GM10847 (cell line): ENCODE measurements around the gene GABARAP.

ENCODE experiments used
- POLR2A ChIP-seq: IDR thresholded peaks from 2 replicates; pipeline ENCODE4 v1.6.1; 2011; ENCODE audit not compliant: insufficient read length; ENCODE audit errors: extremely low read depth

GABARAP gene

DNA sequence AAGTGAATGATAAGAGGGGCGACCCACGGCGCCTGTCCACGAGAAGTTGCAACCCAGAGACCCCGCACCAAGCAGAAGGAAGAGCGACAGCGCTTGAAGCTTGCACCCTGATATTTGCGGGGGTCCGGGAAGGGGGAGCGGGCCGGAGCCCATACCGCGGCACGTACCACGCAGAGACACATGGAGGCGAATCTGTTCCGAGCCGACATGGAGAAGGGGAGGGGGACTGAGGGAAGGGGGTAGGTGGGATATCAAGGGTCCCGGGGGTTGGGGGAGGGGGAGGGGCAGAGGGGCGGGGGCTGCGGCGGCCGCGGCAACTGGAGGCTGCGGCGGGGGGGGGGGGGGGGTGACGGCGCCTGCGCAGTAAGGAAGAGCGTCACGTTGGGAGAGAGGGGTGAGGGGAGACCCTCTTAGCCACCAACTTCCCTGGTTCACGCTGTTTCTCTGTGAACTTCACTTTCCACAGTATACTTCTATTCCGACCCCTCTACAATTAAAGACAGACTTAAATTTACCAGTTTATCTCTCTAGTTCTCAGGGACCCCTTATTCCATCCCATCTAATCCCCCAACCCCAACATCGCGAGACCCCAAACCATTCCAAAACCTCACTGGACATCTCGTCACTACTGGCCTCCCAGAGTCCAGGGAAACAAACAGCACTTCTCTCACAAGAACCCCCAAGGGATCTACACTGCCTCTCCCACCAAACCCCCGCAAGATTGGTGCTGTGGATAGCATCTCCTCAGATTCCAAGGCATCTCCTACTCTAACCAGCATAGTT, 30.6 kb downstream of the GABARAP start:
- TF ChIP-seq POLR2A: no peak

DNA sequence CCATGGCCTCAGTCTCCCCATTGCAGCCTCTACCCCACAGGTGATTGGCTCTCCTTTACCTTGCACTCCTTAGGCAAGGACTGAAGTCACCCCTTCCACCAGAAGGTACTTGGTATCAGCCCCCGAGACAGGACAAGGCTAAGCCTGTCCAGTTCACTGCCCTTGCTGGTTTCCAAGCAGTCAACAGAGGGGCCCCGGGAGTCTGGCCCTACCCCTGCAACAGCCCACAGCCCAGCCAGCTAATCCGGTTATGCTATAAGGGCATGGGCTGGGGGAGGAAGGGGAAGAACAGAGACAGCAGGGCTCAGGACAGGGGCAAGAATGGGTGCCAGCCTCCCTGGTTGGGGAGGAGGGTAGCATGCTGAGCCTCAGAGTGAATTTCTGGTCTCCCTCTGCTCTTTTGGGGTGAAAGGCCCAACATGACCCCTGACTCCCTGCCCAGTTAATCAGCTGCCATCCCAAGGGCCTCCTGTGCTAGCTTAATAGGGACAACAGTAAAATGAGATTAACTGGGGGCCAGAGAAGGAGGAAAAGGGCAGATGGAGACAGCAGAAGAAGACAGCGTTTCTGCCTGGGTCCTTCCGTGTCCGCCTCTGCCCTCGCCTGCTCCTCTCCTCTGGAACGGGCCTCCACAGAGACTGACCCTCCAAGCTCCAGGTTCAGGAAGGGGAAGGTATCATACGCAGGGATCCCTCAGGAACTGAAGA, 33.3 kb downstream of the GABARAP start:
- no peak for TF ChIP-seq POLR2A

DNA sequence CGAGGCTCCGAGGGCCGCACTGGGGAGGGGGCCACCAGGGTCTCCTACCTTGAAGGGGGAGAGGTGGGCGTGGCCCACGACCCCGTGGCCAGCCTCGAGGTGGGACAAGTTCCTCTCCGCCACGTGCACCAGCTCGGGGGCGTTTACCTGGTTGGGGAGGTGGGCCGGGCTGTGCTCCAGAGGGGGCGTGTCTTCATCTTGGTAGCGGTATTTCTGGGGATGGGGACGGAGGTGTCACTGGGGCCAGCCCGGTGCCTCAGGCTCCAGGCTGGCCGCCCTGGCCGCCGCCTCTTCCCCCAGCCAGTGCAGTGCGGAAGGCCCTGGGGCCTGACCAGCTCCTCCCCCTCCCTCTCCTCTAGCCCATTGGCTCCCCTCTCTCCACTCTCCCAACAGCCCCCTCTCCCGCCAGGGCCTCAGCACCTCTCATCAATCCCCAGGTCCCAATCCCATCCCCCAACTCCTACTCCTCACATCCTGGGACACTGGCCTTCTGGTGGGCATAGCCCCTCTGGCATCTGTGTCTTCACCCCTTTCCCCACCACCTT, 34.1 kb downstream of the GABARAP start:
- TF ChIP-seq POLR2A: no peak

DNA sequence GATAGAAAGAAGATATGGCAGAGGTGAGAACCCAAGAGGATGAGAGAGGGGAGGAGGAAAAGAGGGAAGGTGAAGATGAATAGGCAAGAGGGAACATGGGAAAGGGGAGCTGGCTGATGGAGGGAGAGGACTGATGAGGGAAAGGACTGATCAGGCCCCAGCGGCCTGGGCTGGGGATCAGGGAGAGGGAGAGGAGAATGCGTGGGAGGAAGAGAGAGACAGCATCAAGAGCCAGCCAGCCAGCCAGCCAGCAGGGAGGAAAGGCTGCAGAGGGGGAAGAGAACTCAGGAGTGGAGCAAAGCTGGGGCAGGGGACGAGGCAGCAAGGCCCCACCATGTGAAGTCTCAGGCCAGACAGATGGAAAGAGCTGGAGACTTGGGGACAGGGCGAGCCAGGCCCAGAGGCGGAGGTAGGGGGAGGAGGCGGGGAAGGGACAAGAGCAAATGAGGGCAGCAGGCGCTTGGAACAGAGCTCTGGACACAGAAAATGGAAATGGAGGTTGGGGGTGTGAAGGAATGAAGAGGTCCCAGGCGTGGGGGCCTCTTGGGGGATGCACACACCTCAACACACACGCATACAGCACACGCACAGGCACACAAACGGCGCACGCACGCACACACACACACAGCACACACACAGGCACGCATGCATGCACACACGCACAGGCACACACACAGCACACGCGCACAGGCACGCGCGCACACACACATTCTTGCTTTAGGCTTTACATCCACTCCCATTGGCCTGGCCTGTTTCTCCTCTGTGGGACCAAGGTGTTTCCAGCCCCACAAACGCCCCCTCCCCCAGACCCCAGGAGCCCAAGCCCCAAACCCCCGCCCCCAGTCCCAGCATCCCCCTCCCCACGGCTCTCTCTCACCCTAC, 34.9 kb downstream of the GABARAP start:
- TF ChIP-seq POLR2A: no peak

DNA sequence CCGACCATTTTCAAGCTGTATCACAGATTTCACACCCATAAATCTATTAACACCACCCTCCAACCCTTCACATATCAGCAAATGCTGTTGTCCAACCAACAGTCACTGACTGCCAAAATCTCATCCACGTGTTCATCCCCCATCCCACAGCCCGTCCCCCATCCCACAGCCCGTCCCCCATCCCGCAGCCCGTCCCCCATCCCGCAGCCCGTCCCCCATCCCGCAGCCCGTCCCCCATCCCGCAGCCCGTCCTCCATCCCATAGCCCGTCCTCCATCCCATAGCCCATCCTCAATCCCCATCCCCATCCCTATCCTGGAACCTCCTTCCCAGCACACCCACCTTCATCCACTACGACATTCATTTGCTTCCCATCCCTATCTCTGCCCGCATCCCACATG, 36.7 kb downstream of the GABARAP start:
- no peak for TF ChIP-seq POLR2A

DNA sequence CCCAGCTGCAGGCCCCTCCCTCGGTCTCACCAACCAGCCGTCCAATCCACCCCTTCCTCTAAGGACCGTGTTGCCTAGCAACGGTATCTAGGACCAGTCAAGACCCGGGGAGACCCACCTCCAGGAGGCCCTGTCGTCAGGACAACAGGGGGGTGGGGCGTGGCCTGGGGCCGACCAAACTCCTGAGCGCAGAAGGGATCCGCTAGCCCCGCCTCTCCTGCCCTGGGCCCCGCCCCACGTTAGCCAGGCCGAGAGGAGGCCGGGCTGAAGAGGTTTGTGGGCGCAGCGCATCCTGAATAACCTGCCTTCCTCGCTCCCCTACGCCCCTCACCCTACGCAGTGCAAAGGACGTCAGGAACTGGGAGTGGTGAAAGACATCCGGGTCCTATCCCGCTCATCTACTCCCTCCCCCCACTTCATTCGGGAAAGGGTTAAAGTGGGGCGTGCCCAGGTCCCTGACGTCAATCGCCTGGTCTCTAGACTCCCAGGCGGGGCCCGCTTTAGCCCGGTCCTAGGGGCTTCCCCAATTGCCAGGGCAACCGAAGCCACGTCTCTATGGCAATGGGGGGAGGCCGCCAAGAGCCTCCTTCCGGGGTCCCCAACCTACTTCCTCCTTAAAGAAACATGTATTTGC, 37.3 kb downstream of the GABARAP start:
- no peak for TF ChIP-seq POLR2A

DNA sequence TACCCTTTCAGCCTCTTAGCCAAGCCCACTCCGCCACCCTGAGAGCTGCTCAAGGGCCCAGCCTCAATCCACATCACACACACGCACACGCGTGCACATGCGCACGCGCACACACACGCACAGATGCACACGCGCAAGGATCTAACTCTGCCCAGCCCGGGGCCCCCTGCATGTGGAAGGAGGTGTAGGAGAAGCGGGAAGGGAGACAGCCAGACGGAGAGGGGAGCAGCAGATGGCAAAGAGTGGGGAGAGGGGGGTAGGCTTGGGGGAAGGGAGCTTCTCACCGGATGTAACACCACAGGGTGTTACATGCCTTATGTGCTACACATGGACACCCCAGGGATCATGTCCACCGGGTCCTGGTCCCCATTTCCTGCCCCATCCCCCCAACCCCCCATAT, 37.9 kb downstream of the GABARAP start:
- TF ChIP-seq POLR2A: no peak

DNA sequence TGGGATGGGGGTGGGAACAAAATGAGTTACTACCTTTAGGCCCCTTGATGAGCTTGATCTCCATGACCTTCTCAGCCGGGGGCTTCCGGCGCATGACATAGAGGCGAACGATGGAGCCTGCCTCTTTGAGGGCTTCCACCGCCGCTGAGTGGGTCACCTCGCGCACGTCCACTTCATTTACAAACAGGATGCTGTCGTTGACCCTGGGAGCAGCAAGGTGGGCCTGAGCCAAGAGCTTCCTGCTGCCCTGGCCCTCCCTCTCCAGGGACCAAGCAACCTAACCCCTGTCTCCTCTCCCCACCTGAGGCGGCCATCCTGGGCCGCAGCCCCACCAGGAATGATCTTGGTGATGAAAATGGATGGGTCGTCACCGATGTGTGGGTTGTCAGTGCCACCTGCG, 38.9 kb downstream of the GABARAP start:
- TF ChIP-seq POLR2A: no peak

DNA sequence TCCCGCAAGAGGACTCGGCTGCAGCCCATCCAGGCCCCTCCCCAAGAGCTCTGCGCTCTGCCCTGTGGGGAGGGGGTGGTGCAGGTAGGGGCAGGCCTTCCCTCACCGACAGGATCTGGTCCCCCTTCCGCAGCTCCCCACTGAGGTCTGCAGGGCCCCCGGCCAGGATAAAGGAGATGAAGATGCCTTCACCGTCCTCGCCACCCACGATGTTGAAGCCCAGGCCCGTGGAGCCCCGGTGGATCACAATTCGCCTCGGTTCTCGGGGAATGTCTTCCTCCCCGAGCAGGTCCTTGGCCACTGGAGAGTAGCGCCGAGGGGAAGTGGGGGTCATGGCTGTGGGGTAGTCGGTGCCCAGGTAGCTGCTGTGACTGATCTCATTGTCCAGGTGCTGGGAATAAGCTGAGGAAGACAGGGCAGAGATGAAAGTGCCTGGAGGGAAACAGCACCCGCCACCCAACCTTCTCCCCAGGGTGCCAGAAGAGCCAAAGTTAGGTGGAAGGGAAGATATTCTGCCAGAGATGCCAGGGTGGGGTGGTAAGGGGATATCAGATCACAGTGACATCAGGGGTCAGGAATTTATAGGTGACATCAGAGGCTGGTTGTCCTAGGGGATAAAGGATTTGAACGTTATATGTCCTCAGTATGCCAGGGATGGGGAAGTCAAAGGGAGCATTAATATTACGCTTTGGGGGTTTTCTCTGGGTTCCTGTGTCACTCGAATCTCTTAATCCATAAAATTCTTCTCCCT, 45.4 kb downstream of the GABARAP start:
- no peak for TF ChIP-seq POLR2A

DNA sequence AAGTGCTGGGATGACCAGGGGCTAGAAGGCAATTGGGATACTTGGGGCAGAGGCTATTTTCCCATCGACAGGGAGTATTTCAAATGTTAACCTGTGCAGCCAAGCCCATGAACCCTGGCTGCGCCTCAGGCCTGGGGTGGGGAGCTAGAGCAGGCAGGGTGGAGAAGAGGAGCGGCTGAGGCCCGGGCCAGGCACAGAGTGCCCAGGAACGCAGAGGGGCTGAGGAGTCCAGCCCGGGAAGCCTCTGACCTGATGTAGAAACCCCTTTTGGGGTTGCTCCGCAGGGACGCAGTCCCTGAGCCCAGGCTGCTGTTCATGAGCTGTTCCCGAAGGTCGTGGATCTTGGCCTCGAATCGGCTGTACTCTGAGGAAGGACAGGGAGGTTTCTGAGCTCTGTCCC, 46.3 kb downstream of the GABARAP start:
- no peak for TF ChIP-seq POLR2A

DNA sequence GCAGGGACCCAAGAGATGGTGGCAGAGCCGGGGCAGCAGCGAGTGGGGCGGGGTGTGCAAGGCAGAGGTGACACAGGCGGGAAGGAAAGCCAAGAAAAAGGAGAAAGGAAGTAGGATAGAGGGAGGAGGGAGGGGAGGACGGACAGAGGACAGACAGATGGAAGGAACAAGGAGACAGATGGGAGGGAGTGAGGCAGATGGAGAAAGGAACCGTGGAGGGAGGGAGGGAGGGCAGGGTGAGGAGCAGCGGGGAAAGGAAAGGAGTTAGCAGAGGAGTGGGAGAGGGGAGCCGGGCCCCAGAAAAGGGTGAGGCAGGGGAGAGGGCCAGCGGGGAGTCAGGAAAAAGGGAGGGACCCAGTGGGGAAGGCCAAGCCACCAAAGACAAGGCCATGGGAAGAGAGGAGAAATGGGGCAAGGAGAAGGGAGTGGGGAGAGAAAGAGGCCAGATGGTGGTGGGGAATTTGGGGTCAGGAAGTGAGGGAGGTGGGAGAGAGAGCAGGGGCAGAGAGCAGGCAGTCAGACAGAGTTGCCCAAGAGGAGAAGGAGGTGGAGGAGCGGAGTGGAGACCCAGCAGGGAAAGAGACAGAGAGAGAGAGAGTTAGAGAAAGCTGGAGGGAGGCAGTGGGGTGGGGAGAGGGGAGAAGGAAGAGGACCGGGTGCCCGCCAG, 49.8 kb downstream of the GABARAP start:
- no peak for TF ChIP-seq POLR2A

DNA sequence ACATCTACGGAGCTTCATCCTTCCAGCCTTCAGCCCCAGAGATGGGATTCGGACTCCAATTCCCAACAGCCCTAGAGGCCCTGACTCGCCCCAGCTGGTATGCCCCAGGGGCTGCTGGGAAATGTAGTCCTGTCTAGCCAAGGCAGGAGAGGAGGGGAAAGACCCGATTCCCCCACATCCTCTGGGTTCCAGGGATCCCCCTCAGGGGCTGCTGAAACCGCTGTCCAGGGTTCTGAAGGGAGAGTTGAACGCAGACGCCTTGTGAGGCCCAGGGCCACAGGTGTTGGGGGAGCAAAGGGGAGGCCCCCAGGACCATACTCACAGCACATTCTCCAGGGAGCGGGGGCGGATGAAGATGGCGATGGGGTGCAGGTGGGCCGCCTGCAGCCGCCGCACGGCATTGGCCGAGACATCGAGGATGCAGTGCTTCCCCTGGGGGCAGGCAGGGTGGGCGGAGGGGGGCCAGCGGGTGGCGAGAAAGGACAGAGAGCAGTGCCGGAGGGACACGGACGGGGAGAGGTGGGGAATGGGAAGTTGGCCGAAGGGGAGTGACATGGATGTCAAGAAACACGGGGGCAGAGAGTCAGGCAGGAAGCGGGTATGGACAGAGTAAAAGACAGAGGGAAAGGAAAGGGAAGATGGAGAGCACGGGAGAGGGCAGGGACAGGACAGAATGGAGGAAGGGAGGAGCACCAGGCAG, 50.5 kb downstream of the GABARAP start:
- no peak for TF ChIP-seq POLR2A

DNA sequence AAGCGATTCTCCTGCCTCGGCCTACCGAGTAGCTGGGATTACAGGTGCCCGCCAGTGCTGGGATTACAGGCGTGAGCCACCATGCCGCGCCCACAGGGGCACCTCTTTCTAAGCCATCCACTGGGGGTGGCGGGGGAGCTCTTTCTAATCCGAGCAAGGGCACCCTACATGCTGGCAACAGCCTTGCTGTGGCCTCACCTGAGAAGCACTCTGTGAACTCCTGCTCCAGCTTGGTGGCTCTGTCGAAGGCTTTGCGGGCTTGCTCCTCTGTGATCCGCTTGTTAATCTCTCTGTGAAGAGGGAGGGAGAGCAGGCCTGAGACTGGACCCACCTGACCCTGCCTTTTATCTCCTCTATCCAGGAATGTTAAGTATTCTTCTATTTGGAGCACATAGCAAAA, 51.2 kb downstream of the GABARAP start:
- TF ChIP-seq POLR2A: no peak
